ENCODE measurements around the gene POLR3B.
"Not testable (repeated sequence)": the region's sequence is repeated elsewhere in the genome, so short reads cannot be mapped to it uniquely, and the experiment has no call there.

The POLR3B gene

GRCh38 chr12:106357549-106358395, at the start of gene POLR3B:
Gene POLR3B (plus strand): TSS chr12:106357748. CDS start chr12:106357880, 132 bp downstream.
- in situ Hi-C loops (cut with MboI; ENCODE audit: low sequenced_read_pairs) = loop anchor here (10.0 kb wide), 1 partner anchor 123 kb away; no protein-coding TSS in a partner anchor
- Histone ChIP-seq H3K9me3 (no peaks in the 10 kb centered on the region), H3K4me1 (peaks cover 5% of the 10 kb centered on the region; the same call in 1 of the 2 replicates), H3K4me3 (peak within 1 kb of the TSS; percentile 76), H3K36me3 (replicated peaks) (no peaks in the 10 kb centered on the region), H3K27me3 (ENCODE audit: low read depth) (no peaks in the 10 kb centered on the region)
- peak; percentile 89 to 97 for DNase-seq (ENCODE audit: low spot score in 2 of 2)

GRCh38 chr12:106308121-106308520, 49.4 kb upstream of the POLR3B start:
- Histone ChIP-seq H3K4me1 (peaks cover 8% of the 10 kb centered on the region; the same call in 1 of the 2 replicates), H3K27me3 (ENCODE audit: low read depth) (no peaks in the 10 kb centered on the region), H3K4me3 (no peak overlapping the region), H3K9me3 (no peaks in the 10 kb centered on the region), H3K36me3 (replicated peaks) (no peaks in the 10 kb centered on the region)
- no peak for DNase-seq (ENCODE audit: low spot score in 2 of 2)
- in situ Hi-C loops (cut with MboI; ENCODE audit: low sequenced_read_pairs) = no loop called here

DNA sequence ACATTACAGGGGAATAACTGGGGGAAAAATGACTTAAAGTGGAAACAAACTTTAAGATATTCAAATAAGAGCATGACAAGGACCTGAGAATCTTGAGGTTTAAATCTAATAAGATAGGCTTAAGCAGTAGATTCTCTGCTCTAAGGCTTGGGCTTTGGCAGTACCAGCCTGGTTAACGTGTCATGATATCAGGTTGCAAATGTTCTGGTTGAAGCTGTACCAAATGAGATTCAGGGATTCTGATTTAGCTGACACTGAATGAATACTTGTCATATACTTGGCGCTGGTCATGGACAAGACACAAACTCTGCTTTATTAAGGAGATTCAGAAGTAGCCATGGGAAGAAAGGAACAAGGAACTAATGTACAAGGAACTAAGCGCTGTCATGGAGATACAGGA, 48.9 kb upstream of the POLR3B start:
- peaks cover 5% of the 10 kb centered on the region; the same call in 1 of the 2 replicates for H3K4me1 ChIP-seq
- in situ Hi-C loops (cut with MboI; ENCODE audit: low sequenced_read_pairs) = no loop called here

GRCh38 chr12:106309671-106310505, 47.7 kb upstream of the POLR3B start:
- Histone ChIP-seq H3K36me3 (replicated peaks) (no peaks in the 10 kb centered on the region), H3K4me1 (0 out of 2 replicates have a peak, but pooled peaks cover 2% of the 10 kb centered on the region), H3K27me3 (ENCODE audit: low read depth) (no peaks in the 10 kb centered on the region), H3K4me3 (no peak overlapping the region), H3K9me3 (no peaks in the 10 kb centered on the region)
- in situ Hi-C loops (cut with MboI; ENCODE audit: low sequenced_read_pairs) = no loop called here
- no peak for DNase-seq (ENCODE audit: low spot score in 2 of 2)

More for the DNA sequence above, 48.9 kb upstream of the POLR3B start:
- Histone ChIP-seq H3K27me3 (ENCODE audit: low read depth) (no peaks in the 10 kb centered on the region), H3K9me3 (no peaks in the 10 kb centered on the region), H3K36me3 (replicated peaks) (no peaks in the 10 kb centered on the region), H3K4me3 (no peak overlapping the region)
- DNase-seq (ENCODE audit: low spot score in 2 of 2) = no peak

DNA sequence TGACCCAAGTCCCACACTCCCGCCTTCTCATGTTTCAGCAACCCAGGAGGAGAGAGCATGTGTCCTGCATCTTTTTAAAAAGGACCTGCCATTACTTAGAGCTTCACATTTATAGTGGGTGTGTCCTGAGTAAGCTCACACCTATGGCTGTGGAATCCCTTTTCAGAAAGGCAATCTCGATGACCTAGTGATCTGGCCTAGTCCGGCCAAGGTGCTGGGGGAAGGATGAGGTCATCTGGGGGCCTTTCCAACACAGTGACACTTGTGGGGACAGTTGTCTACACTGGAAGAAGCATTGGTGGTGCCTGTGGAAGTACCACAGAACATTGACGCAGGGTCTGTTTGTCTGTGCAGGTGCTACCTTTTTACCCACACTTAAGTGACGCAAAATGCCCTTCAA, 46.9 kb upstream of the POLR3B start:
- in situ Hi-C loops (cut with MboI; ENCODE audit: low sequenced_read_pairs) = no loop called here

DNA sequence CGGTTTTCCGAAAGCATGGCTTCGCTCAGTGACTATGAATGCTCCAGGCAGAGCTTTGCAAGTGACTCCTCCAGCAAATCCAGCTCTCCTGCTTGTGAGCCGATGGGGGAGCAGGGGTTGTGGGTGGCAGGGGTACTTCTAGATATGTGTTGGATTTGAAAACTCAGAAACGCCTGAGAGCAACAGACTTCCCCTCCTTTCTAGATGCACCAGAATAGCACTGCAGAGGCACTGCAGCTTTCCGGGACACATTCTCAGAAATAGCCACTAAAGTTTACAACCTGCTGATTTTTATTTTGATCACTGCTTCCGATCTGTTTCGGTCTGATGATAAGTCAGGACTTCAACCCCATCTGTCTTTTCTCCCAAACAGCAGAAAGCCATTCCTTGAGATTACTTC, 46.4 kb upstream of the POLR3B start:
- Histone ChIP-seq H3K9me3 (no peaks in the 10 kb centered on the region), H3K4me1 (no peaks in the 10 kb centered on the region), H3K27me3 (ENCODE audit: low read depth) (no peaks in the 10 kb centered on the region), H3K4me3 (no peak overlapping the region), H3K36me3 (replicated peaks) (no peaks in the 10 kb centered on the region)
- DNase-seq (ENCODE audit: low spot score in 2 of 2) = no peak
- in situ Hi-C loops (cut with MboI; ENCODE audit: low sequenced_read_pairs) = no loop called here

More for the DNA sequence above, 46.9 kb upstream of the POLR3B start:
- Histone ChIP-seq H3K4me1 (no peaks in the 10 kb centered on the region), H3K36me3 (replicated peaks) (no peaks in the 10 kb centered on the region), H3K4me3 (no peak overlapping the region), H3K27me3 (ENCODE audit: low read depth) (no peaks in the 10 kb centered on the region), H3K9me3 (no peaks in the 10 kb centered on the region)
- no peak for DNase-seq (ENCODE audit: low spot score in 2 of 2)

DNA sequence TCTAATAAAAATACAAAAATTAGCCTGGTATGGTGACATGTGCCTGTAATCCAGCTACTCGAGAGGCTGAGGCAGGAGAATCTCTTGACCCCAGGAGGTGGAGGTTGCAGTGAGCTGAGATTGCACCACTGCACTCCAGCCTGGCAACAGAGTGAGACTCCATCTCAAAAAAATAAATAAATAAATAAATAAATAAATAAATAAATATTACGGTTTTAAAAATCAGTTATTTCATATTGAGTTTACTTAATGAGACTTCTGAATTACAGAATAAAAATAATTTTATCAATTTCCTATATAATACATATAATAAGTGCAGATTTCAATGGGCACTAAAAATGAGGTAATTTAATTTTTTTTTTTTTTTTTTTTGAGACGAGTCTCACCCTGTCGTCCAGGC, 44.1 kb upstream of the POLR3B start:
- H3K27me3 ChIP-seq (ENCODE audit: low read depth); H3K36me3 ChIP-seq (replicated peaks); H3K4me1 ChIP-seq; H3K9me3 ChIP-seq; H3K4me3 ChIP-seq; in situ Hi-C loops (cut with MboI; ENCODE audit: low sequenced_read_pairs); DNase-seq (ENCODE audit: low spot score in 2 of 2): not testable (repeated sequence)

GRCh38 chr12:106315523-106315922, 42.0 kb upstream of the POLR3B start:
- H3K9me3 ChIP-seq = no peaks in the 10 kb centered on the region
- DNase-seq (ENCODE audit: low spot score in 2 of 2) = no peak
- H3K36me3 ChIP-seq (replicated peaks) = no peaks in the 10 kb centered on the region
- H3K4me3 ChIP-seq = no peak overlapping the region
- H3K4me1 ChIP-seq = no peaks in the 10 kb centered on the region
- H3K27me3 ChIP-seq (ENCODE audit: low read depth) = no peaks in the 10 kb centered on the region
- in situ Hi-C loops (cut with MboI; ENCODE audit: low sequenced_read_pairs) = no loop called here

- Histone ChIP-seq H3K4me3 (no peak overlapping the region), H3K36me3 (replicated peaks) (no peaks in the 10 kb centered on the region), H3K9me3 (no peaks in the 10 kb centered on the region), H3K4me1 (no peaks in the 10 kb centered on the region), H3K27me3 (ENCODE audit: low read depth) (no peaks in the 10 kb centered on the region)
- no peak for DNase-seq (ENCODE audit: low spot score in 2 of 2)
- in situ Hi-C loops (cut with MboI; ENCODE audit: low sequenced_read_pairs) = no loop called here
Observed at GRCh38 chr12:106317406-106318082, 40.0 kb upstream of the POLR3B start.

DNA sequence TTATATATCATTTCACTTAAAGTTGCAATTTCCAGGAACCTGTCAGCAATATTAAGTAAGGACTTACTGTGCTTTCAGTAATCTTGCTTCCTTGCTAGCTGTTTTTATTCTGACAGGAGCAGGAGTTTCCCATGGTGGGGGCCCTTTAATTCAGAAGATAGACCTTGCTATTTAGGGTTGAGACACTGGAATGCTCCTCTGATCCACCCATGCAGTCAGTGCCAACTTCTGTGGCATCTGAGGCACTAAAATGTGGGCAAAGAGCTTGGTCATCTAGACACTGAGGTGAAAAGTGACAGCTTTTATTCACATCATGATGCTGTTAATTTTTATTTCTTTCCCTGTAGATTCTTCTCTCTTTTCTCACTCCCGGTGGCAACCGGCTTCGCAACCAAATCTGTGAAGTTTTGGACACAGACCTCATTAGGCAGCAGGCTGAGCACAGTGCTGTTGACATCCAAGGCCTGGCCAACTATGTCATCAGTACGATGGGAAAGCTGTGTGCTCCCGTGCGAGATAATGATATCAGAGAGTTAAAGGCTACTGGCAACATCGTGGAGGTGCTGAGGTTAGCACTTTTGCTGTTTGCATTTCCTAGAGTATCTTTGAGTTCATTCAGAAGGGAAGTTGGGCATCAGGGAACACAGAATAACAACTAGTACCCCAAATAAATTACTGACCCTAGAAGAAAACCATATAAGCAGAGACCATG, 36.3 kb upstream of the POLR3B start:
- in situ Hi-C loops (cut with MboI; ENCODE audit: low sequenced_read_pairs) = no loop called here
- Histone ChIP-seq H3K4me1 (no peaks in the 10 kb centered on the region), H3K4me3 (no peak overlapping the region), H3K27me3 (ENCODE audit: low read depth) (no peaks in the 10 kb centered on the region), H3K9me3 (no peaks in the 10 kb centered on the region), H3K36me3 (replicated peaks) (no peaks in the 10 kb centered on the region)
- no peak for DNase-seq (ENCODE audit: low spot score in 2 of 2)

DNA sequence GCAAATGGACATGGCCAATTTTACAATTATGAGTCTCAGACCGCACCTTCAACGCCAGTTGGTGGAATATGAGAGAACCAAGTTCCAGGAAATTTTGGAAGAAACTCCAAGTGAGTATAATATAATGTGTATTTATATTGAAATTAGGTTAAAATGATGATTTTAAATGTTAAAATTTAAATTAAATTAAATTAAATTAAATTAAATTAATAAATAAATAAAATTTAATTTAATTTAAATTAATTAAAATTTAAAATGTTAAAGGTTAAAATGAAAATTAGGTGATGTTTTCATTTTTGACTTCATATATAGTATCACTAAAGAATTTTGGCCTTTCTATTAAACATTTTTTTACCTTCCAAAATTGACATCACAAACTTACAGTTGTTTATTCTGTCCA, 34.0 kb upstream of the POLR3B start:
- no peak for DNase-seq (ENCODE audit: low spot score in 2 of 2)
- Histone ChIP-seq H3K9me3 (no peaks in the 10 kb centered on the region), H3K36me3 (replicated peaks) (no peaks in the 10 kb centered on the region), H3K27me3 (ENCODE audit: low read depth) (no peaks in the 10 kb centered on the region), H3K4me1 (no peaks in the 10 kb centered on the region), H3K4me3 (no peak overlapping the region)
- in situ Hi-C loops (cut with MboI; ENCODE audit: low sequenced_read_pairs) = no loop called here

DNA sequence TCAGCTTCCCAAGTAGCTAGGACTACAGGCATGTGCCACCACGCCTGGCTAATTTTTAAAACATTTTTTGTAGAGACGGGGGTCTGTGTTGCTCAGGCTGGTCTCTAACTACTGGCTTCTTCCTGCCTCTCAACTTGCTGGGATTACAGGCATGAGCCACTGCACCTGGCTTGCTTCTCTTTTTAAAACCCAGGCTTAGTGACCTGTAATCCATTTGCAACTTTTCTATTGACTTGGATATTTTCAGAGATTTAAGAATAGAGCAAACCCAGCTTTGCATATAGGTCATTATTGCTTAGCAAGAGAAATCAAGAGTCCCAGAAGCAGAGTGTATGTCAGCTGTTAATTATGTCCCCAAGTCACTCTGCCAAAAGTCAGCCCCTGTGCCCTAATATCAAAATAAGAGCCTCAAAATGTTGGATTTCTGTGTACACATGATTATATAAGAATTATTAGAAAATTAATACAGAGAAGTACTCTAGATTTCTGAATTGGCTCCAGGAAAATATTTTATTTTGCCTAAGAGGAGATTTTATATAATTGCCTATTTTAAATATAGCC, 30.2 kb upstream of the POLR3B start:
- peak; percentile 15 to 20 for DNase-seq (ENCODE audit: low spot score in 2 of 2)
- in situ Hi-C loops (cut with MboI; ENCODE audit: low sequenced_read_pairs) = no loop called here
- no peaks in the 10 kb centered on the region for H3K9me3 ChIP-seq

DNA sequence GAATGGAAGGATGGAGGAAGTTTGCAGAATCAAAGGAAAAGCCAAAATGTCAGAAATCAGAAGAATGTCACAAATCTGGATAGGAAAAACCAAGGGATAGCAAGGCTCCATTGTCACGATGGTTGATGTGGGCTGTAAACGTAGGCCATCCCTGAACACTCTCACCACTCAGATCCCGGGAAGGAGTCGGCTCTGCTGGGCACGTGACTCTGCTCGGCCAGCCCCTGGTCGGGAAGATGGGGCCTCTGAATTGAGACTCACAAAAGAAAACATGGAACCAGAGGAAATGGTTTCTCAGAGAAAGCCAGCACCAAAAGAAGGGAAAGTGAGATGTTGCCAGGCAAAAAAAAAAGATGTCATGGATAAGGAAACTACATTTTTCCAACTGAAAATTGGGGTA, 28.8 kb upstream of the POLR3B start:
- no peaks in the 10 kb centered on the region for H3K9me3 ChIP-seq
- no peak overlapping the region for H3K4me3 ChIP-seq
- DNase-seq (ENCODE audit: low spot score in 2 of 2) = no peak
- in situ Hi-C loops (cut with MboI; ENCODE audit: low sequenced_read_pairs) = no loop called here
- H3K27me3 ChIP-seq (ENCODE audit: low read depth) = no peaks in the 10 kb centered on the region
- no peaks in the 10 kb centered on the region for H3K4me1 ChIP-seq
- H3K36me3 ChIP-seq (replicated peaks) = no peaks in the 10 kb centered on the region

More for the DNA sequence above, 30.2 kb upstream of the POLR3B start:
- H3K4me3 ChIP-seq = no peak overlapping the region
- no peaks in the 10 kb centered on the region for H3K36me3 ChIP-seq (replicated peaks)
- no peaks in the 10 kb centered on the region for H3K4me1 ChIP-seq
- H3K27me3 ChIP-seq (ENCODE audit: low read depth) = no peaks in the 10 kb centered on the region
